Kidney epithelial cell (primary cell): ENCODE results near the gene PLK4. TPM values are rescaled to one million over a fixed set of nuclear protein-coding genes. Genes with fewer than 3 reads are reported as not detected.
"Not testable (repeated sequence)": the region's sequence is repeated elsewhere in the genome, so short reads cannot be mapped to it uniquely, and the experiment has no call there.

Experiments used
- DNase-seq: peaks from one replicate; pipeline ENCODE4 v3.0.0-alpha.2; 2010; ENCODE audit warnings: low read depth
- H3K27me3 ChIP-seq: 2 replicates; pipeline ENCODE4 v1.6.0; 2011; ENCODE audit warnings: low read length; ENCODE audit not compliant: control insufficient read depth, insufficient read depth
- H3K36me3 ChIP-seq: 2 replicates; pipeline ENCODE4 v1.5.1; 2011; ENCODE audit warnings: low read length; ENCODE audit not compliant: control insufficient read depth, insufficient read depth
- H3K4me3 ChIP-seq: 2 replicates; pipeline ENCODE4 v1.5.1; 2011; ENCODE audit warnings: low read depth, mild to moderate bottlenecking, control low read depth, low read length
- total RNA-seq: library from RNA; depleted of rRNA; stranded (reverse); fragments of >200 nt; gene quantifications from 2 replicates; pipeline ENCODE4 v1.2.3, GENCODE V29; 2015
- TF ChIP-seq, protein P1 (sequence below): IDR thresholded peaks from 2 replicates; pipeline ENCODE4 v1.5.1; 2011; ENCODE audit warnings: mild to moderate bottlenecking, moderate library complexity, low read length, control low read depth, inconsistent platforms; ENCODE audit not compliant: insufficient read depth, poor library complexity, severe bottlenecking

PLK4 gene
- total RNA-seq, 1 donor from 2014 or later: 5.4 TPM

DNA sequence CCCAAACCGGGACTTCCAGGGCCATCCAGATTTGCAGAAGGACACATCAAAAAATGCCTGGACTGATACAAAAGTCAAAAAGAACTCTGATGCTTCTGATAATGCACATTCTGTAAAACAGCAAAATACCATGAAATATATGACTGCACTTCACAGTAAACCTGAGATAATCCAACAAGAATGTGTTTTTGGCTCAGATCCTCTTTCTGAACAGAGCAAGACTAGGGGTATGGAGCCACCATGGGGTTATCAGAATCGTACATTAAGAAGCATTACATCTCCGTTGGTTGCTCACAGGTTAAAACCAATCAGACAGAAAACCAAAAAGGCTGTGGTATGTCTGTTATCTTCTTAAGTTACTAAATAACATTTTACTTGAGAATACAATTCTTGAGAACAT lies 9.2 kb downstream of the PLK4 start:
- TF ChIP-seq, protein P1, sequence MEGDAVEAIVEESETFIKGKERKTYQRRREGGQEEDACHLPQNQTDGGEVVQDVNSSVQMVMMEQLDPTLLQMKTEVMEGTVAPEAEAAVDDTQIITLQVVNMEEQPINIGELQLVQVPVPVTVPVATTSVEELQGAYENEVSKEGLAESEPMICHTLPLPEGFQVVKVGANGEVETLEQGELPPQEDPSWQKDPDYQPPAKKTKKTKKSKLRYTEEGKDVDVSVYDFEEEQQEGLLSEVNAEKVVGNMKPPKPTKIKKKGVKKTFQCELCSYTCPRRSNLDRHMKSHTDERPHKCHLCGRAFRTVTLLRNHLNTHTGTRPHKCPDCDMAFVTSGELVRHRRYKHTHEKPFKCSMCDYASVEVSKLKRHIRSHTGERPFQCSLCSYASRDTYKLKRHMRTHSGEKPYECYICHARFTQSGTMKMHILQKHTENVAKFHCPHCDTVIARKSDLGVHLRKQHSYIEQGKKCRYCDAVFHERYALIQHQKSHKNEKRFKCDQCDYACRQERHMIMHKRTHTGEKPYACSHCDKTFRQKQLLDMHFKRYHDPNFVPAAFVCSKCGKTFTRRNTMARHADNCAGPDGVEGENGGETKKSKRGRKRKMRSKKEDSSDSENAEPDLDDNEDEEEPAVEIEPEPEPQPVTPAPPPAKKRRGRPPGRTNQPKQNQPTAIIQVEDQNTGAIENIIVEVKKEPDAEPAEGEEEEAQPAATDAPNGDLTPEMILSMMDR: no peak
- Histone ChIP-seq H3K4me3 (no peak overlapping the region), H3K36me3 (no peaks in the 10 kb centered on the region), H3K27me3 (no peaks in the 10 kb centered on the region)
- no peak for DNase-seq

GRCh38 chr4:127896069-127896468 lies 15.4 kb downstream of the PLK4 start:
- H3K4me3 ChIP-seq: no peak overlapping the region
- H3K27me3 ChIP-seq: no peaks in the 10 kb centered on the region
- TF ChIP-seq, protein P1: no peak
- H3K36me3 ChIP-seq: no peaks in the 10 kb centered on the region
- no peak for DNase-seq

DNA sequence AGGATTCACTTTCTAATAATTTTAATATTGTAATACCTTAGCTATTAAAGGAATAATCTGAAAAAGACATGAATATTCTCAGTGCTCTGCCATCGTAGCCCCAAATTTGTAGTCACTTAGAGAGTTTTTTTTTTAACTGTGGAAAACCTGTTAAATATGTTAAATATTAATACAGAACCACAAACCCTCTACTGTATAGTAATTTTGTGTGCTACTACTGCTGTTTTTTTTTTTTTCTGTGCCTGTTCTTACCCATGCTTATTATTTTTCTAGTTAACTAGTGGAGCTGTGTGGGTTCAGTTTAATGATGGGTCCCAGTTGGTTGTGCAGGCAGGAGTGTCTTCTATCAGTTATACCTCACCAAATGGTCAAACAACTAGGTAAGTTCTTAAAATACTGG lies 15.8 kb downstream of the PLK4 start:
- no peak for DNase-seq
- H3K4me3 ChIP-seq: no peak overlapping the region
- TF ChIP-seq, protein P1: no peak
- H3K36me3 ChIP-seq: no peaks in the 10 kb centered on the region
- H3K27me3 ChIP-seq: no peaks in the 10 kb centered on the region

DNA sequence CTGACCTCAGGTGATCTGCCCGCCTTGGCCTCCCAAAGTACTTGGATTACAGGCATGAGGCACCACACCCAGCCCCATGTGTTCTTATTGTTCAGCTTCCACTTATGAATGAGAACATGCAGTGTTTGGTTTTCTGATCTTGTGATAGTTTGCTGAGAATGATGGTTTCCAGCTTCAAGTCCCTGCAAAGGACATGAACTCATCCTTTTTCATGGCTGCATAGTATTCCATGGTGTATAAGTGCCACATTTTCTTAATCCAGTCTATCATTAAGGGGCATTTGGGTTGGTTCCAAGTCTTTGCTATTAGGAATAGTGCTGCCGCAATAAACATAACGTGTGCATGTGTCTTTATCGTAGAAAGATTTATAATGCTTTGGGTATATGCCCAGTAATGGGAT lies 19.0 kb downstream of the PLK4 start:
- H3K4me3 ChIP-seq, DNase-seq, H3K36me3 ChIP-seq, H3K27me3 ChIP-seq: not testable (repeated sequence)

DNA sequence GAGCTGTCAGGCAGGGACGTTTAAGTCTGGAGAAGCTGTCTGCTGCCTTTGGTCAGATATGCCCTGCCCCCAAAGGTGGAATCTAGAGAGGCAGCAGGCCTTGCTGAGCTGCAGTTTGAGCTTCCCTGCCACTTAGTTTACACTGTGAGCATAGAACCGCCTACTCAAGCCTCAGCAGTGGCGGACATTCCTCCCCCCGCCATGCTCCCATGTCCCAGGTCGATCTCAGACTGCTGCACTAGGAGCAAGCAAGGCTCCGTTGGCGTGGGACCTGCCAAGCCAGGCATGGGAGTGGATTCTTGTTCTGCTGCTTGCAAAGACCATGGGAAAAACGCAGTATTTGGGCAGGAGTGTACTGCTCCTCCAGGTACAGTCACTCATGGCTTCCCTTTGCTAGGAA lies 24.3 kb downstream of the PLK4 start:
- Histone ChIP-seq H3K27me3 (no peaks in the 10 kb centered on the region), H3K4me3 (no peak overlapping the region), H3K36me3 (no peaks in the 10 kb centered on the region)
- no peak for DNase-seq
- TF ChIP-seq, protein P1: no peak

GRCh38 chr4:127916512-127916911 lies 35.8 kb downstream of the PLK4 start:
- TF ChIP-seq, protein P1: no peak
- H3K36me3 ChIP-seq: no peaks in the 10 kb centered on the region
- no peak for DNase-seq
- no peak overlapping the region for H3K4me3 ChIP-seq
- no peaks in the 10 kb centered on the region for H3K27me3 ChIP-seq

GRCh38 chr4:127917151-127917550 lies 36.5 kb downstream of the PLK4 start:
- TF ChIP-seq, protein P1: no peak
- H3K4me3 ChIP-seq: no peak overlapping the region
- DNase-seq: no peak

More at GRCh38 chr4:127917151-127917550, 36.5 kb downstream of the PLK4 start:
- no peaks in the 10 kb centered on the region for H3K36me3 ChIP-seq
- no peaks in the 10 kb centered on the region for H3K27me3 ChIP-seq
